Dendritic cell treated with granulocyte-macrophage colony-stimulating factor and Interleukin-4, amounts not matched to agents 40 ng/mL and 50 ng/mL, for 4 days (primary cell): Measurements from ENCODE around the gene ABTB2.

ENCODE experiments used
- H3K27ac Mint-ChIP-seq: one replicate; pipeline ENCODE4 v1.8.0; 2022; ENCODE audit warnings: mild to moderate bottlenecking, mixed read lengths
- H3K27me3 Mint-ChIP-seq: one replicate; pipeline ENCODE4 v1.8.0; 2022; ENCODE audit warnings: mild to moderate bottlenecking, mixed read lengths
- H3K36me3 Mint-ChIP-seq: one replicate; pipeline ENCODE4 v1.8.0; 2022; ENCODE audit warnings: low read depth, mixed read lengths
- H3K4me1 Mint-ChIP-seq: one replicate; pipeline ENCODE4 v1.8.0; 2022; ENCODE audit warnings: low read depth, mixed read lengths
- H3K4me3 Mint-ChIP-seq: one replicate; pipeline ENCODE4 v1.8.0; 2022; ENCODE audit warnings: mild to moderate bottlenecking, moderate library complexity, mixed read lengths
- H3K9me3 Mint-ChIP-seq: one replicate; pipeline ENCODE4 v1.8.0; 2022; ENCODE audit warnings: mixed read lengths
- intact Hi-C: fragments of 100-400 bp; cut with micrococcal nuclease; formaldehyde crosslinking; loops from one replicate; pipeline ENCODE4 v1.15.0; 2022

ABTB2 gene

DNA sequence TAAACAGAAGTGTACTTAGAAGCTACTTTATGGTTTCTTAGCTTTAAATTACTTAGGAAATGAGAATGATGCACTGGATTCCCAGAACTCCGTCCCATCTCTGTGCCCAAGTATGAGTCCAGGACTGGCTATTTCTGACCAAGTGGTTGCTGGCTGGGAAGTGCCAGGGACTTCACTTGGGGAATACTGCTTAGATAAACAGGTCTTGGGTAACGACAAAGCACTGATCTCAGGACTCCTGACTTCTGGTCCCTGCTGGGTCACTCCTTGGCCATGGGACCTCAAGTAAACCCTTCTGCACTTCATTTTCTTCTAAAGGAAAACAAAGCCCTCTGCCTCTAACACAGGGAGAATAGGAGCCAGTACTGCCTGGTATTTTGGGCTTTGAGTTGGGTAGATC, 27.9 kb downstream of the ABTB2 start:
- no peak overlapping the region for H3K4me3 Mint-ChIP-seq
- intact Hi-C loops = no loop called here
- no peaks in the 10 kb centered on the region for H3K27me3 Mint-ChIP-seq
- peaks cover 8% of the 10 kb centered on the region for H3K4me1 Mint-ChIP-seq
- no peak overlapping the region for H3K27ac Mint-ChIP-seq
- H3K9me3 Mint-ChIP-seq = no peaks in the 10 kb centered on the region
- H3K36me3 Mint-ChIP-seq = no peaks in the 10 kb centered on the region

GRCh38 chr11:34328632-34328910, 29.2 kb downstream of the ABTB2 start:
- no peak overlapping the region for H3K27ac Mint-ChIP-seq
- H3K27me3 Mint-ChIP-seq = no peaks in the 10 kb centered on the region
- H3K4me3 Mint-ChIP-seq = no peak overlapping the region
- peaks cover 8% of the 10 kb centered on the region for H3K4me1 Mint-ChIP-seq
- intact Hi-C loops = no loop called here
- H3K9me3 Mint-ChIP-seq = no peaks in the 10 kb centered on the region
- no peaks in the 10 kb centered on the region for H3K36me3 Mint-ChIP-seq

- Mint-ChIP-seq H3K9me3 (no peaks in the 10 kb centered on the region), H3K36me3 (no peaks in the 10 kb centered on the region), H3K4me1 (peaks cover 8% of the 10 kb centered on the region), H3K27ac (no peak overlapping the region), H3K4me3 (no peak overlapping the region), H3K27me3 (no peaks in the 10 kb centered on the region)
- intact Hi-C loops = no loop called here
Observed at GRCh38 chr11:34327804-34328631, 29.8 kb downstream of the ABTB2 start.

DNA sequence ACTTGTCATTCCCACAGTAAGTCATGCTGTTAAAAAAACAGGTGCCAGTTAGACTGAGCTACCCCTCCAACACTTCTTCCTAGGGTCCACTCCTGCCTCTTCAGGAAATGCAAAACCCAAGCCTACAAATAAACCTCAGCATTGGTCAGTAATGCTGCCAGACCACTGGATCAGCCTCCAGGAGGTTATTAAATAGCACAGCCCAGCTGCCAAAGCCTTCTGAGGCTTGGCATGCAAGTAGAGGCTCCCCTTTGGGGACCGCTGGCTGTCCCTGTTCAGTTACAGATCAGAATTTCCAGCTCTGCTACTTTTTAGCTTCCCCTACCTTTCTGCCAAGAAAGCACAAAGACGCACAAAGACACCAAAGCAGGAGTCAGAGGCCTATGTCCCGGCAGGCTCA, 33.3 kb downstream of the ABTB2 start:
- Mint-ChIP-seq H3K27me3 (peaks cover 1% of the 10 kb centered on the region), H3K9me3 (no peaks in the 10 kb centered on the region), H3K36me3 (no peaks in the 10 kb centered on the region), H3K4me1 (no peaks in the 10 kb centered on the region), H3K27ac (no peak overlapping the region), H3K4me3 (no peak overlapping the region)
- intact Hi-C loops = no loop called here

DNA sequence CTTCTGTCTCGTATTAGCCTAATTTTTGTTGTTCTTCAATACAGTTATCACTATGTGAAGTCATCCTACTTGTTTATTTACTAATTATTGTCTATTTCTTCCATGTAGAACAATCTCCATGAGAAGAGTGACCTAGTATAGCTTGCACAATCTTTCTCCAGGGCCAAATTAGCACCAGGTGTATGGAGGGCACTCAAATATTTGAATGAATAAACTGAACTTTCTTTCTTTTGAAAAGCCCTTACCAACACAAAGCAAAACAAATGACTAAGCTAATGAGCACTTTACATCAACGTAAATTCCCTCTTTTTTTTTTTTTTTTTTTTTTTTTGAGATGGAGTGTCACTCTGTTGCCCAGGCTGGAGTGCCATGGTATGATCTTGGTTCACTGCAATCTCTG, 34.2 kb downstream of the ABTB2 start:
- Mint-ChIP-seq H3K27ac (no peak overlapping the region), H3K4me3 (no peak overlapping the region), H3K9me3 (no peaks in the 10 kb centered on the region), H3K36me3 (no peaks in the 10 kb centered on the region), H3K27me3 (peaks cover 1% of the 10 kb centered on the region), H3K4me1 (peaks cover 7% of the 10 kb centered on the region)
- intact Hi-C loops = no loop called here

GRCh38 chr11:34318111-34319037, 39.4 kb downstream of the ABTB2 start:
- intact Hi-C loops = no loop called here
- Mint-ChIP-seq H3K27ac (peak overlapping the region; percentile 55), H3K9me3 (no peaks in the 10 kb centered on the region), H3K4me1 (peaks cover 15% of the 10 kb centered on the region), H3K4me3 (no peak overlapping the region), H3K36me3 (no peaks in the 10 kb centered on the region), H3K27me3 (peaks cover 4% of the 10 kb centered on the region)

DNA sequence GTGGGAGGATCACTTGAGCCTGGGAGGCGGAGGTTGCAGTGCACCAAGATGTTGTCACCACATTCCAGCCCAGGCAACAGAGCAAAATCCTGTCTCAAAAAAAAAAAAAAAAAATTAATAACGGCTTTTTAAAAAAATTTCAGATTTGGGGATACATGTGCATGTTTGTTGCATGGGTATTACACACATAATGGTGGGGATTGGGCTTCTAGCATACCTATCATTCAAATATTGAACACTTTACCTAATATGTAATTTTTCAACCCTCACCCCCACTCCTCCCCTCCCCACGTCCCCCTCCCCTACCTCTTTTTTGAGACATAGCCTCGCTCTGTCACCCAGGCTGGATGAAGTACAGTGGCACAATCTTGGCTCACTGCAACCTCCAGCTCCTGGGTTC, 40.1 kb downstream of the ABTB2 start:
- peaks cover 4% of the 10 kb centered on the region for H3K27me3 Mint-ChIP-seq
- intact Hi-C loops = no loop called here
- H3K4me3 Mint-ChIP-seq = no peak overlapping the region
- H3K27ac Mint-ChIP-seq = peak overlapping the region; percentile 55
- no peaks in the 10 kb centered on the region for H3K9me3 Mint-ChIP-seq
- H3K4me1 Mint-ChIP-seq = peaks cover 15% of the 10 kb centered on the region
- H3K36me3 Mint-ChIP-seq = no peaks in the 10 kb centered on the region

DNA sequence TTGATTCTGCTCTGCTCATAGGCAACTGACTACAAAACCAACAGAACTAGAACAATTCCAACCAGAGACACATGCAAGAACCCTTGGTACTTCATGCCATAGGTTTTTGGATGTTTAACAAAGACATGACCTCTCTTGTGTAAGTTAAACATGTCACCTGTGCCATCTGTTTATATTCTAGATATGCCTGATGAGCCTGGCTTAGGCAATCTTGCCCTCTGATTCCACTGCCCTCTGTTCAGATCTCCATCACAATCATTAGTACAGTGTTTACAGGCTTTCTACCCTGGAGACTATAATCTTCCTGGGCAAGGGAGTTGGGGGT, 40.8 kb downstream of the ABTB2 start:
- Mint-ChIP-seq H3K4me3 (no peak overlapping the region), H3K27ac (no peak overlapping the region), H3K27me3 (peaks cover 4% of the 10 kb centered on the region), H3K4me1 (peaks cover 15% of the 10 kb centered on the region), H3K9me3 (no peaks in the 10 kb centered on the region), H3K36me3 (no peaks in the 10 kb centered on the region)
- intact Hi-C loops = no loop called here

DNA sequence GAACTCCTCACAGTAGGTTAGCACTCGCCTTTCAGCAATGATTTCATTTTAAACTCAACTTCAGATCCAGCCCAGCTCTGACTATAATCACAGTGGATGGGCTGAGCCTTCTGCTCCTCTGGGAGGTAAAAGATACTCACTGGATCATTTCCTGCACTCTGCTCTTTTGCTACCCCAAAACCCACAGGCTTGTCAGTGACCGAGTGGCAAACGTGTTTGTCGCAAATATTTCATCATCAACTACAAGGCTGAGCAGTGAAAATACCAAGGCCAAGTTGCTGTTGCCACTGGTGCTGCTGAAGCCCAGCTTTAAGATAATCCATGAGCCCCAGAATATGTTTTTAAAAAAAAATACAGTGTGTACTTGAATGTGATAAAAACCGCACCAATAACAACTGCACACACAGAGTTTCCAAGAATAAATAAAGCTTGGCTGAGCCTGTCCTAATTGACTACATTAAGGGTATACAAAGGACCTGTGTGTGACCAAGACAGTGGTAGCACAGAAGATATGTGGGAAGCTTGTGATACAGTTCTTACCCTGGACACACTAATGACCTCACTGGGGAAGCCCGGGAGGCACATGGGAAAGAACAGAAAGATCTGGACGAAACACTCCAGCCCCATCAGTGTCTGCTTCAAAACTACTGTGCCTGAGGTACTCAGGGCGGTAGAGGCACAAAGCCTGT, 41.3 kb downstream of the ABTB2 start:
- H3K36me3 Mint-ChIP-seq = no peaks in the 10 kb centered on the region
- H3K4me3 Mint-ChIP-seq = no peak overlapping the region
- intact Hi-C loops = no loop called here
- no peak overlapping the region for H3K27ac Mint-ChIP-seq
- H3K4me1 Mint-ChIP-seq = peaks cover 15% of the 10 kb centered on the region
- no peaks in the 10 kb centered on the region for H3K9me3 Mint-ChIP-seq
- H3K27me3 Mint-ChIP-seq = peaks cover 4% of the 10 kb centered on the region

GRCh38 chr11:34315394-34315793, 42.4 kb downstream of the ABTB2 start:
- Mint-ChIP-seq H3K27ac (no peak overlapping the region), H3K9me3 (no peaks in the 10 kb centered on the region), H3K4me3 (no peak overlapping the region), H3K36me3 (no peaks in the 10 kb centered on the region), H3K27me3 (peaks cover 3% of the 10 kb centered on the region), H3K4me1 (peaks cover 19% of the 10 kb centered on the region)
- intact Hi-C loops = no loop called here

DNA sequence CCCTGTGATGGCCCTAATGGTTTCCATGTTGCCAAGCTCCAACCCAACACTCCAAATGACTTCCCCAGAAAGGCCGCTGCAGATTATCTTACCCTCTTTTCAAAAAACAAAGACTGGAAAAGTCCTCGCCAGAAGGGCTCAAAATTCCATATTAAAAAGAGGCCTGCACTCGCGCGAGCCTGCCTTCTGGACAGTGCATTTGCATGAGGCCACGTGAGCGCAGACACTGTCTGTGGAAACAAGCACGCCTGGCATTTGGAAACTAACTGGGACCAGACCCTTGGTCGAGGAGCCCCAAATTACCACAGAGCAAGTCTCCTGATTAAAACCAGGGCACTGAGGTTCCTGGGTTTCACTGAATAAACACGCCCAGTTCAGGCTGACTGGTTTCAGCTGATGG, 42.9 kb downstream of the ABTB2 start:
- Mint-ChIP-seq H3K4me1 (peaks cover 24% of the 10 kb centered on the region), H3K27ac (no peak overlapping the region), H3K36me3 (no peaks in the 10 kb centered on the region), H3K4me3 (no peak overlapping the region), H3K9me3 (no peaks in the 10 kb centered on the region), H3K27me3 (peaks cover 3% of the 10 kb centered on the region)
- intact Hi-C loops = no loop called here

DNA sequence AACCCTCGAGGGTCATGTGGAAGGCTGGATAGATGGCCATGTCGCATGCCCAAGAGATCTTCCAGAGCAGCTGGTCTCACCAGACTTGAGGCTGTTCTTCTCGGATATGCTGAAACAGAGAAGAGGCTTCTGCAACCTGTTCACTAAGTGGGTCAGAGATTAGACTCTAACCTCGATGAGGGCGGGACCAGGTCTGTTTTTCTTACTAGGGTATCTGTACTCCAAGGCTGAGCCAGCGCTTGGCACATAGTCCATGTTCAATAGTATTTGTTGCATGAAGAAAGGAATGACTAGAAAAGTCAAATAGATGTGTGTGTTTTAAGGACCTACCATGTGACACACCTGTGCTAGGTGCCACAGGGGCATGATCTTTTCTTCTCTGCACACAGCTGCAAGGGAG, 43.6 kb downstream of the ABTB2 start:
- no peaks in the 10 kb centered on the region for H3K9me3 Mint-ChIP-seq
- H3K27me3 Mint-ChIP-seq = peaks cover 3% of the 10 kb centered on the region
- intact Hi-C loops = no loop called here
- no peaks in the 10 kb centered on the region for H3K36me3 Mint-ChIP-seq
- peaks cover 30% of the 10 kb centered on the region for H3K4me1 Mint-ChIP-seq
- H3K27ac Mint-ChIP-seq = no peak overlapping the region
- no peak overlapping the region for H3K4me3 Mint-ChIP-seq

- no peaks in the 10 kb centered on the region for H3K9me3 Mint-ChIP-seq
Observed at GRCh38 chr11:34313099-34313517, 44.7 kb downstream of the ABTB2 start.

GRCh38 chr11:34311126-34311525, 46.7 kb downstream of the ABTB2 start:
- intact Hi-C loops = no loop called here
- Mint-ChIP-seq H3K9me3 (no peaks in the 10 kb centered on the region), H3K4me1 (peaks cover 23% of the 10 kb centered on the region), H3K27me3 (peaks cover 3% of the 10 kb centered on the region), H3K4me3 (no peak overlapping the region), H3K36me3 (no peaks in the 10 kb centered on the region), H3K27ac (no peak overlapping the region)

More at GRCh38 chr11:34313099-34313517, 44.7 kb downstream of the ABTB2 start:
- H3K27ac Mint-ChIP-seq = no peak overlapping the region
- H3K36me3 Mint-ChIP-seq = no peaks in the 10 kb centered on the region
- intact Hi-C loops = no loop called here
- H3K27me3 Mint-ChIP-seq = peaks cover 3% of the 10 kb centered on the region
- peaks cover 26% of the 10 kb centered on the region for H3K4me1 Mint-ChIP-seq
- H3K4me3 Mint-ChIP-seq = no peak overlapping the region
